ENCODE measurements around the gene TSPOAP1. TPM values are rescaled to one million over a fixed set of nuclear protein-coding genes. Genes with fewer than 3 reads are reported as not detected.
A peak's percentile ranks its signal among the peaks of the same experiment; 100 is the strongest.

The TSPOAP1 gene
- total and polyA plus RNA-seq, 10 of the 15 experiments (the other 5 are each of a cell fraction or from before 2014, with no cell fraction given) = 0.58 to 16.4 (median 4.2) TPM; not detected in 1

- peaks cover 93% of the 10 kb centered on the region for H3K79me2 ChIP-seq (ENCODE audit: control insufficient read depth, insufficient read depth, low read length)
- intact Hi-C loops (cut with micrococcal nuclease; ENCODE audit: unreplicated experiment) = loop anchor here (5.0 kb wide), 1 partner anchor 177 kb away; no protein-coding TSS in a partner anchor
- no TSS peak for BruUV-seq (replicated peaks)
Measured at GRCh38 chr17:58340405-58340876, 11.8 kb upstream of the TSPOAP1 start.

More at GRCh38 chr17:58340405-58340876, 11.8 kb upstream of the TSPOAP1 start:
- FAIRE-seq = no peak
- Histone ChIP-seq H3K4me3 (peak overlapping the region; percentile 81), H3K27me3 (replicated peaks in 1 of 2; ENCODE audit: control insufficient read depth in 2 of 2, insufficient read depth in 2 of 2, low read length in 1 of 2) (no peaks in the 10 kb centered on the region), H4K20me1 (ENCODE audit: control insufficient read depth, insufficient read depth) (no peaks in the 10 kb centered on the region), H3K36me3 (ENCODE audit: control insufficient read depth in 2 of 2, insufficient read depth in 2 of 2, low read length in 1 of 2) (peaks cover 0 to 5% of the 10 kb centered on the region in 2 experiments; a peak in 2 of 4 replicates), H3K9me3 (replicated peaks; ENCODE audit: control insufficient read depth, insufficient read depth, low read length) (no peaks in the 10 kb centered on the region), H3K4me1 (ENCODE audit: control insufficient read depth, insufficient read depth, low read length) (peaks cover 65% of the 10 kb centered on the region), H2AFZ (ENCODE audit: control insufficient read depth, low read depth, low read length) (no peak overlapping the region), H3K4me2 (ENCODE audit: control insufficient read depth, insufficient read depth) (peak overlapping the region; percentile 92), H3K9ac (ENCODE audit: control insufficient read depth, insufficient read depth, low read length) (peak overlapping the region; percentile 99), H3K27ac (ENCODE audit: control insufficient read depth, insufficient read depth) (peak overlapping the region; percentile 100)
- ATAC-seq = no peak
- RAD21 ChIA-PET (ENCODE audit: unreplicated experiment) = interaction anchor here (0.5 to 18.1 kb wide), 10 partner anchors 8 to 175 kb away, joined by 3 to 323 read pairs (median 16); partner anchors contain the start of genes RNF43, SUPT4H1 and TSPOAP1
- no peak for TF ChIP-seq LARP7 (IDR thresholded peaks at IDR 0.05)
- peak; percentile 34 for TF ChIP-seq SMAD1 (IDR thresholded peaks at IDR 0.05; ENCODE audit: low read depth, partially characterized antibody)
- TF ChIP-seq RAD51 (IDR thresholded peaks at IDR 0.05) = 0 out of 2 replicates have a peak, but pooled peaks have one; percentile 36
- TF ChIP-seq EED (IDR thresholded peaks at IDR 0.05; ENCODE audit: low read depth) = no peak
- TF ChIP-seq MLLT1 (IDR thresholded peaks at IDR 0.05) = peak; percentile 90
- CTCF ChIA-PET = interaction anchor here (0.6 to 6.4 kb wide), 6 partner anchors 8 to 792 kb away, joined by 3 to 102 read pairs (median 8); partner anchors contain the start of genes RNF43 and SUPT4H1
- no peak for DNase-seq (ENCODE audit: low read depth, low spot score)
- WGBS (ENCODE audit: insufficient coverage, insufficient replicate concordance, low lambda C conversion rate, missing lambda C conversion rate) = 27% methylated on average over 5 of the region's 5 CpGs
- POLR2A ChIA-PET = interaction anchor here (0.5 to 18.5 kb wide), 10 partner anchors 6 to 1021 kb away, joined by 3 to 373 read pairs (median 4); partner anchors contain the start of genes RNF43, SUPT4H1 and TSPOAP1
- SMC1A ChIA-PET (ENCODE audit: uncharacterized antibody, unreplicated experiment) = interaction anchor here (0.9 to 10.3 kb wide), 9 partner anchors 6 to 108 kb away, joined by 3 to 249 read pairs (median 6); partner anchors contain the start of genes RNF43 and SUPT4H1
- in situ Hi-C loops (cut with MboI) = no loop called here

Measured in GM12878 (cell line).